Cardiac muscle cell (in vitro differentiated cells and primary cell): ENCODE results near the gene C5AR2. TPM values are rescaled to one million over a fixed set of nuclear protein-coding genes. Genes with fewer than 3 reads are reported as not detected.
"Not testable (repeated sequence)": the region's sequence is repeated elsewhere in the genome, so short reads cannot be mapped to it uniquely, and the experiment has no call there.

Experiments
- DNase-seq, 2 donors: peaks; one replicate each; pipeline versions ENCODE4 v3.0.0 to v3.0.0-alpha.2; 2010 to 2017; ENCODE audit warnings: low read depth in 1 of 2, low spot score in 1 of 2
- H3K27ac ChIP-seq: fragments of 200-600 bp; sonication (generic); 2 replicates; pipeline ENCODE4 v1.5.1; 2016
- H3K27me3 ChIP-seq: fragments of 200-600 bp; sonication (generic); 2 replicates; pipeline ENCODE4 v1.6.0; 2016; ENCODE audit warnings: control low read depth
- H3K36me3 ChIP-seq: fragments of 200-600 bp; sonication (generic); 2 replicates; pipeline ENCODE4 v1.5.1; 2016; ENCODE audit warnings: control low read depth
- H3K4me1 ChIP-seq: fragments of 200-600 bp; sonication (generic); 2 replicates; pipeline ENCODE4 v1.8.1; 2017; ENCODE audit warnings: low read depth, mild to moderate bottlenecking, mixed run types
- H3K4me3 ChIP-seq: fragments of 200-600 bp; sonication (generic); 2 replicates; pipeline ENCODE4 v1.5.1; 2016; ENCODE audit warnings: mild to moderate bottlenecking
- H3K9me3 ChIP-seq: fragments of 200-600 bp; sonication (generic); 2 replicates; pipeline ENCODE4 v1.5.1; 2017; ENCODE audit warnings: low read depth, mild to moderate bottlenecking, control low read depth
- CTCF ChIP-seq: IDR thresholded peaks from 2 replicates; pipeline ENCODE4 v1.5.1; 2012; ENCODE audit warnings: low read depth, mild to moderate bottlenecking, low read length
- polyA plus RNA-seq: library from polyadenylated mRNA; unstranded; fragments of >200 nt; fragmentation: Nextera tagmentation; extraction: Ambion mirVana; gene quantifications from 2 replicates; pipeline ENCODE4 v1.2.1, GENCODE V29; 2016
- total RNA-seq: library from RNA; depleted of rRNA; stranded (reverse); fragments of >200 nt; gene quantifications from 2 replicates; pipeline ENCODE4 v1.2.3, GENCODE V29; 2016

Gene C5AR2
- total and polyA plus RNA-seq, 2 experiments from 2014 or later: not detected

- TF ChIP-seq CTCF: no peak
- Histone ChIP-seq H3K27ac (no peak overlapping the region), H3K36me3 (peaks cover 64% of the 10 kb centered on the region)
Measured at GRCh38 chr19:47356900-47357299, 24.9 kb downstream of the C5AR2 start.

GRCh38 chr19:47357788-47358680 lies 26.1 kb downstream of the C5AR2 start:
- peaks cover 71% of the 10 kb centered on the region for H3K36me3 ChIP-seq
- H3K27ac ChIP-seq: no peak overlapping the region
- no peaks in the 10 kb centered on the region for H3K4me1 ChIP-seq
- H3K4me3 ChIP-seq: no peak overlapping the region
- DNase-seq: no peak
- no peaks in the 10 kb centered on the region for H3K27me3 ChIP-seq
- no peaks in the 10 kb centered on the region for H3K9me3 ChIP-seq
- TF ChIP-seq CTCF: peak; percentile 15

More at GRCh38 chr19:47356900-47357299, 24.9 kb downstream of the C5AR2 start:
- no peaks in the 10 kb centered on the region for H3K27me3 ChIP-seq
- H3K4me3 ChIP-seq: no peak overlapping the region
- H3K9me3 ChIP-seq: no peaks in the 10 kb centered on the region
- no peaks in the 10 kb centered on the region for H3K4me1 ChIP-seq
- no peak for DNase-seq

GRCh38 chr19:47358936-47359335 lies 27.0 kb downstream of the C5AR2 start:
- H3K4me1 ChIP-seq: no peaks in the 10 kb centered on the region
- no peaks in the 10 kb centered on the region for H3K27me3 ChIP-seq
- TF ChIP-seq CTCF: no peak
- no peaks in the 10 kb centered on the region for H3K9me3 ChIP-seq
- no peak for DNase-seq
- peaks cover 69% of the 10 kb centered on the region for H3K36me3 ChIP-seq
- no peak overlapping the region for H3K27ac ChIP-seq
- H3K4me3 ChIP-seq: no peak overlapping the region

DNA sequence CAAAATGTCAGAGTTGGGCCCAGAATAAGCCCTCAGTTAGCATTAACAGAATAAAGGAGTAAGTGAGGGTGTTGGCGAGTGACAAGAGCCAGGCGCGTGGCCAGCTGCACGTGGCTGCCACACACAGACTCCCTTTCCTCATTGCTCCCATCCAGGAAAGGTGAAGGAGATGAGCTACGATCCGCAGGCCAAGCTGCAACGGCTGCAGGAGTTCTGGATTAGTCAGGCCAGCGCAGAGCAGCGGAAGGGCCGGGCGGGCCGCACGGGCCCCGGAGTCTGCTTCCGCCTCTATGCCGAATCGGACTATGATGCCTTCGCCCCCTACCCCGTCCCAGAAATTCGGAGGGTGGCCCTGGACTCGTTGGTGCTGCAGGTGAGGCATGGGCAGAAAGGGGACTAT lies 30.3 kb downstream of the C5AR2 start:
- H3K4me1 ChIP-seq: no peaks in the 10 kb centered on the region
- no peak overlapping the region for H3K4me3 ChIP-seq
- no peak overlapping the region for H3K27ac ChIP-seq
- no peaks in the 10 kb centered on the region for H3K9me3 ChIP-seq
- peaks cover 55% of the 10 kb centered on the region for H3K36me3 ChIP-seq
- H3K27me3 ChIP-seq: no peaks in the 10 kb centered on the region
- no peak for DNase-seq
- no peak for TF ChIP-seq CTCF

DNA sequence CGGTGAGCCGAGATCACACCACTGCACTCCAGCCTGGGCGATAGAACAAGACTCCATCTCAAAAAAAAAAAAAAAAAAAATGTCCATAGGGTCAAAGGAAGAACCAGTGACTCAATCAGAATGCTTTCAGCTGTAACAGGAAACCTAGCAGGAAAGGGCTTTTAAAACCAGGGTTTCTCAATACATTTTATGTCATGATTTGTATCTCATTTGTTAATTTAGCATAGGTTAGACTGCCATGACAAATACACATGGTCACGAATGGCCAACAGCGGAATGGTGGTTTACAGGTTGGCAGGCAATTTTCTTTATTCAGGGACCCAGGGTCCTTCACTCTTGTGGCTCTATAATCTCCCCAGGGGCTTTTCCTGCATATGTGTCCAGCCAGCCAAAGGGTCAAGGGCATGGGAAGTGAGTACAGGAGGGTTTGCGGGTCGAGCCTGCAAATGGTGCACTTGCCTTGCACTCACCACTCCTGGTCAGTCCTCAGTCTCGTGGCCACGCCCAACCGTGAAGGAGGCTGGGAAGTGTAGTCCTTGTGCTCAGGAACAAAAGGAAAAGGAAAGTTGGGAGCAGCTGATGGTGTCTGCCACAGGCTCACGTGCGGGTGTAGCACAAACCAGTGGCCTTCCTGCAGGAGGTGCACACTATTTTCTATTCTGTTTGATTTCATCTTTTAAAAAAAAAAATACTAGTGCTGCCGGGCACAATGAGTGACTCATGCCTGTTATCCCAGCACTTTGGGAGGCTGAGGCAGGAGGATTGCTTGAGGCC lies 32.0 kb downstream of the C5AR2 start:
- H3K36me3 ChIP-seq: peaks cover 42% of the 10 kb centered on the region
- no peaks in the 10 kb centered on the region for H3K4me1 ChIP-seq
- H3K9me3 ChIP-seq: no peaks in the 10 kb centered on the region
- no peaks in the 10 kb centered on the region for H3K27me3 ChIP-seq
- DNase-seq: peak in 1 of 2 donors; percentile 43
- TF ChIP-seq CTCF: no peak
- no peak overlapping the region for H3K4me3 ChIP-seq
- no peak overlapping the region for H3K27ac ChIP-seq

GRCh38 chr19:47365455-47365854 lies 33.5 kb downstream of the C5AR2 start:
- H3K9me3 ChIP-seq, H3K4me1 ChIP-seq, H3K4me3 ChIP-seq, H3K27me3 ChIP-seq, H3K27ac ChIP-seq, DNase-seq: not testable (repeated sequence)
- peaks cover 40% of the 10 kb centered on the region for H3K36me3 ChIP-seq
